GM11168 (cell line): ENCODE measurements around the gene DNAJB2.
"Not testable (repeated sequence)": the region's sequence is repeated elsewhere in the genome, so short reads cannot be mapped to it uniquely, and the experiment has no call there.

Experiments used
- in situ Hi-C: fragments of 300-500 bp; cut with MboI; formaldehyde crosslinking; loops from one replicate; pipeline ENCODE4 v1.12.0; 2022; ENCODE audit warnings: low sequenced_read_pairs; ENCODE audit not compliant: unreplicated experiment

DNAJB2 gene

GRCh38 chr2:219297766-219298456, 18.7 kb downstream of the DNAJB2 start:
- in situ Hi-C loops: no loop called here

GRCh38 chr2:219298759-219299371, 19.7 kb downstream of the DNAJB2 start:
- in situ Hi-C loops: no loop called here

GRCh38 chr2:219299372-219299760, 20.2 kb downstream of the DNAJB2 start:
- in situ Hi-C loops: no loop called here

- in situ Hi-C loops: no loop called here
These were observed 20.9 kb downstream of the DNAJB2 start for GRCh38 chr2:219300022-219300421.

GRCh38 chr2:219302412-219302968, 23.3 kb downstream of the DNAJB2 start:
- in situ Hi-C loops: no loop called here

GRCh38 chr2:219304223-219304622, 25.1 kb downstream of the DNAJB2 start:
- in situ Hi-C loops: no loop called here

- in situ Hi-C loops: no loop called here
These were observed 26.9 kb downstream of the DNAJB2 start for GRCh38 chr2:219306047-219306446.

- in situ Hi-C loops: no loop called here
These were observed 29.3 kb downstream of the DNAJB2 start for GRCh38 chr2:219308142-219309101.

GRCh38 chr2:219309278-219309677, 30.1 kb downstream of the DNAJB2 start, which contains the start of gene PTPRN:
Gene PTPRN, minus strand, starts transcription at chr2:219309401. Its CDS starts 69 bp downstream, at chr2:219309332.
- in situ Hi-C loops: no loop called here

GRCh38 chr2:219312683-219313263, 33.6 kb downstream of the DNAJB2 start:
- in situ Hi-C loops: not testable (repeated sequence)

- in situ Hi-C loops: no loop called here
These were observed 35.8 kb downstream of the DNAJB2 start for GRCh38 chr2:219314804-219315468.

- in situ Hi-C loops: no loop called here
These were observed 44.3 kb downstream of the DNAJB2 start for GRCh38 chr2:219323434-219323833.

GRCh38 chr2:219325136-219325535, 46.0 kb downstream of the DNAJB2 start:
- in situ Hi-C loops: no loop called here

GRCh38 chr2:219325657-219326315, 46.6 kb downstream of the DNAJB2 start:
- in situ Hi-C loops: no loop called here

- in situ Hi-C loops: no loop called here
These were observed 48.6 kb downstream of the DNAJB2 start for GRCh38 chr2:219327719-219328118.

- in situ Hi-C loops: no loop called here
These were observed 52.5 kb downstream of the DNAJB2 start for GRCh38 chr2:219331560-219332213.

GRCh38 chr2:219332542-219332941, 53.4 kb downstream of the DNAJB2 start, which contains the start of gene RESP18:
Gene RESP18, minus strand, starts transcription at chr2:219332744.
- in situ Hi-C loops: no loop called here

- in situ Hi-C loops: no loop called here
These were observed 54.9 kb downstream of the DNAJB2 start for GRCh38 chr2:219334076-219334475.
